Neural cell (in vitro differentiated cells): ENCODE results near the gene LDHD. TPM values are rescaled to one million over a fixed set of nuclear protein-coding genes. Genes with fewer than 3 reads are reported as not detected.

Source experiments
- H2AFZ ChIP-seq: fragments of 200-600, 300-800 bp; sonication (generic), shearing (Covaris generic); 2 replicates; pipeline ENCODE4 v1.6.0; 2014; ENCODE audit warnings: low read depth, mild to moderate bottlenecking, antibody characterized with exemption, low read length, moderate library complexity
- H3F3A ChIP-seq: fragments of 200-600 bp; shearing (Covaris generic); 2 replicates; pipeline ENCODE4 v1.6.1; 2016; ENCODE audit warnings: mild to moderate bottlenecking, moderate library complexity, mixed read lengths, antibody characterized with exemption, low read length; ENCODE audit not compliant: insufficient read depth, poor library complexity, severe bottlenecking
- H3K27ac ChIP-seq: fragments of 200-600, 300-800 bp; sonication (generic), shearing (Covaris generic); 2 replicates; pipeline ENCODE4 v1.5.1; 2014; ENCODE audit warnings: mild to moderate bottlenecking, low read length, moderate library complexity
- H3K27me3 ChIP-seq: fragments of 300-800, 200-600 bp; sonication (generic), shearing (Covaris generic); 2 replicates; pipeline ENCODE4 v1.6.0; 2014; ENCODE audit warnings: mild to moderate bottlenecking, low read depth, low read length, moderate library complexity; ENCODE audit not compliant: insufficient read depth
- H3K36me3 ChIP-seq: fragments of 300-800, 200-600 bp; sonication (generic), shearing (Covaris generic); 2 replicates; pipeline ENCODE4 v1.5.1; 2014; ENCODE audit warnings: mild to moderate bottlenecking, antibody characterized with exemption, low read length, moderate library complexity; ENCODE audit not compliant: insufficient read depth
- H3K4me2 ChIP-seq: fragments of 300-800, 200-600 bp; sonication (generic), shearing (Covaris generic); 2 replicates; pipeline ENCODE4 v1.6.0; 2014; ENCODE audit warnings: mild to moderate bottlenecking, low read length
- H3K4me3 ChIP-seq: fragments of 300-800, 200-600 bp; sonication (generic), shearing (Covaris generic); 2 replicates; pipeline ENCODE4 v1.5.1; 2014; ENCODE audit warnings: mild to moderate bottlenecking, low read length, moderate library complexity
- H3K79me2 ChIP-seq: fragments of 200-600 bp; shearing (Covaris generic); replicated peaks from 2 replicates; pipeline ENCODE4 v1.6.0; 2014; ENCODE audit warnings: mild to moderate bottlenecking, low read length, moderate library complexity; ENCODE audit not compliant: insufficient read depth
- H3K9ac ChIP-seq: fragments of 300-800, 200-600 bp; sonication (generic), shearing (Covaris generic); 2 replicates; pipeline ENCODE4 v1.6.1; 2016; ENCODE audit warnings: mild to moderate bottlenecking, low read length, mixed read lengths
- H3K9me2 ChIP-seq: fragments of 200-600 bp; shearing (Covaris generic); 2 replicates; pipeline ENCODE4 v1.6.1; 2016; ENCODE audit warnings: mild to moderate bottlenecking, low read length, mixed read lengths; ENCODE audit not compliant: insufficient read depth
- H3K9me3 ChIP-seq: fragments of 200-600, 300-800 bp; sonication (generic), shearing (Covaris generic); 2 replicates; pipeline ENCODE4 v1.6.1; 2016; ENCODE audit warnings: mild to moderate bottlenecking, mixed run types, low read length, moderate library complexity, mixed read lengths
- H4K20me1 ChIP-seq: fragments of 200-600 bp; shearing (Covaris generic); 2 replicates; pipeline ENCODE4 v1.6.1; 2016; ENCODE audit warnings: mild to moderate bottlenecking, mixed run types; ENCODE audit not compliant: insufficient read depth
- EP300 ChIP-seq: fragments of 450-650 bp; conservative IDR thresholded peaks from 2 replicates; pipeline ENCODE4 v1.6.1; 2014; ENCODE audit warnings: antibody characterized with exemption, mild to moderate bottlenecking, moderate library complexity; ENCODE audit not compliant: poor library complexity, severe bottlenecking
- EZH2 ChIP-seq: fragments of 200-600, 300-800 bp; shearing (Covaris generic), sonication (generic); IDR thresholded peaks from 2 replicates; pipeline ENCODE4 v1.6.1; 2014; ENCODE audit warnings: antibody characterized with exemption, low read length, borderline replicate concordance, mild to moderate bottlenecking; ENCODE audit not compliant: insufficient read depth, poor library complexity, severe bottlenecking
- MXI1 ChIP-seq: fragments of 450-650 bp; conservative IDR thresholded peaks from 2 replicates; pipeline ENCODE4 v1.6.1; 2014; ENCODE audit warnings: antibody characterized with exemption, mild to moderate bottlenecking; ENCODE audit not compliant: poor library complexity, severe bottlenecking
- POLR2AphosphoS5 ChIP-seq: IDR thresholded peaks from 2 replicates; pipeline ENCODE4 v1.6.1; 2012
- RAD21 ChIP-seq: fragments of 450-650 bp; conservative IDR thresholded peaks from 2 replicates; pipeline ENCODE4 v1.6.1; 2014; ENCODE audit warnings: antibody characterized with exemption, mild to moderate bottlenecking, moderate library complexity
- SMC3 ChIP-seq: fragments of 450-650 bp; conservative IDR thresholded peaks from 2 replicates; pipeline ENCODE4 v1.6.1; 2014; ENCODE audit warnings: antibody characterized with exemption, mild to moderate bottlenecking, moderate library complexity; ENCODE audit not compliant: poor library complexity
- TAF1 ChIP-seq: IDR thresholded peaks from 2 replicates; pipeline ENCODE4 v1.6.1; 2012; ENCODE audit warnings: low read depth
- polyA plus RNA-seq: library from polyadenylated mRNA; depleted of rRNA; stranded (reverse); fragments of >200 nt; gene quantifications from 2 replicates; pipeline ENCODE4 v1.2.3, GENCODE V29; 2014
- TF ChIP-seq, protein P1 (sequence below): IDR thresholded peaks from 2 replicates; pipeline ENCODE4 v1.6.1; 2012; ENCODE audit warnings: borderline replicate concordance
- TF ChIP-seq, protein P2 (sequence below): fragments of 450-650 bp; IDR thresholded peaks from 2 replicates; pipeline ENCODE4 v1.5.1; 2014; ENCODE audit warnings: antibody characterized with exemption, mild to moderate bottlenecking, moderate library complexity; ENCODE audit not compliant: poor library complexity, severe bottlenecking

The LDHD gene
- polyA plus RNA-seq, 1 donor from 2014 or later, result not detected

DNA sequence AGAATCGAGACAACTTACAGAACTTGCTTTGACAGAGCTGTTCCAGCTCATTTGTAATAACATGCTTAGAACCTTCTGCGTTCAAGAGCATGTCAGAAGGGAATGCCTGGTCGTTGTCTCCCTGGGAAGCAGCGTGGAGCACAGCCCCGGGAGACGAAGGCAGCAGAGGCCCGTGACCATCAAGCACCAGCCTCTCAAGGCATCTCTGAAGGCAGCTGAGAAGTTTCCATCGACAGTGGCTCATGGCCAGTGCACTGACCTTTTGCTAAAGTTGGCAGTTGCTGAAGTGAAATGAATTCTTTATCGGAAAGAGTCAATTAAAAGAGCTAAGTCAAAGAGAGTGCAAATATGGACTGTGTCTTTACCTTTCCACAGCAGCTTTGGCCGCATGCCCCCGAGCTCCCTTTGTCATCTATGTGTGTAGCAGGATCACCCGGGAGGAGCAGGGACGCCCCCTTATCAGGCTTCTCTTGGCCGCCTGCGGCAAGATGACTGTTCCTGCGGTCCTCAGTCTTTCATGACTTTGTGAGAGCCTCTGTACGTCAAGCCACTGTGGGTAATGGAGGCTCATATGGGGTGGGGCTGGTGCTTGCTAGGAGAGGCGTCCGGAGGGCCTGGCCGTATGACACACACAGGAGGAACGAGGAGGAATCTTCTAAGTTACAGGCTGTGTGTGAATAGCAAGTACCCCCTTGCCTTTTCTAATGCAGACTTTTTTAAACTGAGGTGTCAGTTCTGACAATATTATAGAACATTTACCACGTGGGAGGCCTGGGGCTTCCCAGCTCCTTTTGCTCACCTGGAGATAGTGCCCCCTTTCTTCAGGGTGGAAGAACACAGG lies 54.2 kb downstream of the LDHD start:
- Histone ChIP-seq H3K9me3 (no peaks in the 10 kb centered on the region), H3K27ac (no peak overlapping the region), H3K9ac (no peak overlapping the region), H3K4me3 (no peak overlapping the region), H3K79me2 (peaks cover 81% of the 10 kb centered on the region), H3F3A (no peaks in the 10 kb centered on the region), H3K36me3 (no peaks in the 10 kb centered on the region), H4K20me1 (peaks cover 4% of the 10 kb centered on the region), H3K27me3 (no peaks in the 10 kb centered on the region), H2AFZ (no peak overlapping the region), H3K9me2 (no peaks in the 10 kb centered on the region), H3K4me2 (no peak overlapping the region)
- no peak for TF ChIP-seq RAD21
- TF ChIP-seq TAF1, result no peak
- no peak for TF ChIP-seq EZH2
- TF ChIP-seq, protein P1, sequence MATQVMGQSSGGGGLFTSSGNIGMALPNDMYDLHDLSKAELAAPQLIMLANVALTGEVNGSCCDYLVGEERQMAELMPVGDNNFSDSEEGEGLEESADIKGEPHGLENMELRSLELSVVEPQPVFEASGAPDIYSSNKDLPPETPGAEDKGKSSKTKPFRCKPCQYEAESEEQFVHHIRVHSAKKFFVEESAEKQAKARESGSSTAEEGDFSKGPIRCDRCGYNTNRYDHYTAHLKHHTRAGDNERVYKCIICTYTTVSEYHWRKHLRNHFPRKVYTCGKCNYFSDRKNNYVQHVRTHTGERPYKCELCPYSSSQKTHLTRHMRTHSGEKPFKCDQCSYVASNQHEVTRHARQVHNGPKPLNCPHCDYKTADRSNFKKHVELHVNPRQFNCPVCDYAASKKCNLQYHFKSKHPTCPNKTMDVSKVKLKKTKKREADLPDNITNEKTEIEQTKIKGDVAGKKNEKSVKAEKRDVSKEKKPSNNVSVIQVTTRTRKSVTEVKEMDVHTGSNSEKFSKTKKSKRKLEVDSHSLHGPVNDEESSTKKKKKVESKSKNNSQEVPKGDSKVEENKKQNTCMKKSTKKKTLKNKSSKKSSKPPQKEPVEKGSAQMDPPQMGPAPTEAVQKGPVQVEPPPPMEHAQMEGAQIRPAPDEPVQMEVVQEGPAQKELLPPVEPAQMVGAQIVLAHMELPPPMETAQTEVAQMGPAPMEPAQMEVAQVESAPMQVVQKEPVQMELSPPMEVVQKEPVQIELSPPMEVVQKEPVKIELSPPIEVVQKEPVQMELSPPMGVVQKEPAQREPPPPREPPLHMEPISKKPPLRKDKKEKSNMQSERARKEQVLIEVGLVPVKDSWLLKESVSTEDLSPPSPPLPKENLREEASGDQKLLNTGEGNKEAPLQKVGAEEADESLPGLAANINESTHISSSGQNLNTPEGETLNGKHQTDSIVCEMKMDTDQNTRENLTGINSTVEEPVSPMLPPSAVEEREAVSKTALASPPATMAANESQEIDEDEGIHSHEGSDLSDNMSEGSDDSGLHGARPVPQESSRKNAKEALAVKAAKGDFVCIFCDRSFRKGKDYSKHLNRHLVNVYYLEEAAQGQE, result no peak
- no peak for TF ChIP-seq POLR2AphosphoS5
- no peak for TF ChIP-seq EP300
- TF ChIP-seq, protein P2, sequence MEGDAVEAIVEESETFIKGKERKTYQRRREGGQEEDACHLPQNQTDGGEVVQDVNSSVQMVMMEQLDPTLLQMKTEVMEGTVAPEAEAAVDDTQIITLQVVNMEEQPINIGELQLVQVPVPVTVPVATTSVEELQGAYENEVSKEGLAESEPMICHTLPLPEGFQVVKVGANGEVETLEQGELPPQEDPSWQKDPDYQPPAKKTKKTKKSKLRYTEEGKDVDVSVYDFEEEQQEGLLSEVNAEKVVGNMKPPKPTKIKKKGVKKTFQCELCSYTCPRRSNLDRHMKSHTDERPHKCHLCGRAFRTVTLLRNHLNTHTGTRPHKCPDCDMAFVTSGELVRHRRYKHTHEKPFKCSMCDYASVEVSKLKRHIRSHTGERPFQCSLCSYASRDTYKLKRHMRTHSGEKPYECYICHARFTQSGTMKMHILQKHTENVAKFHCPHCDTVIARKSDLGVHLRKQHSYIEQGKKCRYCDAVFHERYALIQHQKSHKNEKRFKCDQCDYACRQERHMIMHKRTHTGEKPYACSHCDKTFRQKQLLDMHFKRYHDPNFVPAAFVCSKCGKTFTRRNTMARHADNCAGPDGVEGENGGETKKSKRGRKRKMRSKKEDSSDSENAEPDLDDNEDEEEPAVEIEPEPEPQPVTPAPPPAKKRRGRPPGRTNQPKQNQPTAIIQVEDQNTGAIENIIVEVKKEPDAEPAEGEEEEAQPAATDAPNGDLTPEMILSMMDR, result no peak
- no peak for TF ChIP-seq MXI1
- TF ChIP-seq SMC3, result no peak

Other genes starting within 250 kb of the LDHD start
- gene WDR59, start 131.7 kb downstream of the LDHD start, polyA plus RNA-seq, result 20.3 and 24.1 TPM in 2 replicates
- 31.6 and 33.3 TPM in 2 replicates for gene ZNRF1, start 117.8 kb downstream of the LDHD start, polyA plus RNA-seq
- gene ZFP1, start 31.7 kb upstream of the LDHD start, polyA plus RNA-seq, result 38.1 and 47.1 TPM in 2 replicates
- gene CTRB2, start 90.4 kb upstream of the LDHD start, polyA plus RNA-seq, result not detected in 2 replicates
- 1.2 TPM in 1 of 2 replicates, not detected in the other for gene CTRB1, start 102.2 kb upstream of the LDHD start, polyA plus RNA-seq
- 38.9 and 39.1 TPM in 2 replicates for gene BCAR1, start 134.8 kb upstream of the LDHD start, polyA plus RNA-seq